Esophagus muscularis mucosa (tissue), 4 donors: ENCODE measurements around the gene LRRN1. TPM values are rescaled to one million over a fixed set of nuclear protein-coding genes. Genes with fewer than 3 reads are reported as not detected.

Experiments used
- DNase-seq: peaks from one replicate; pipeline ENCODE4 v3.0.0-alpha.2; 2017; ENCODE audit errors: extremely low spot score
- H3K27ac ChIP-seq, 4 donors: fragments of 200-600 bp; sonication (generic); replicated peaks in 1 of 4; 1 replicate in 3 of 4; 2 replicates in 1 of 4; pipeline ENCODE4 v1.5.1; 2016 to 2019; ENCODE audit warnings: mild to moderate bottlenecking in 1 of 4
- H3K27me3 ChIP-seq, 4 donors: fragments of 200-600 bp; sonication (generic); one replicate each; pipeline versions ENCODE4 v1.5.1 to v1.6.0; 2016 to 2019
- H3K36me3 ChIP-seq, 4 donors: fragments of 200-600 bp; sonication (generic); one replicate each; pipeline ENCODE4 v1.5.1; 2016 to 2019
- H3K4me1 ChIP-seq, 4 donors: fragments of 200-600 bp; sonication (generic); one replicate each; pipeline ENCODE4 v1.5.1; 2016 to 2019
- H3K4me3 ChIP-seq, 4 donors: fragments of 200-600 bp; sonication (generic); 1 replicate in 2 of 4; 2 replicates in 2 of 4; pipeline ENCODE4 v1.5.1; 2016 to 2019; ENCODE audit warnings: mild to moderate bottlenecking in 4 of 4, moderate library complexity in 1 of 4
- H3K9me3 ChIP-seq, 4 donors: fragments of 200-600 bp; sonication (generic); 1 replicate in 3 of 4; 2 replicates in 1 of 4; pipeline ENCODE4 v1.5.1; 2016 to 2019
- EP300 ChIP-seq: sonication (generic); formaldehyde crosslinking; IDR thresholded peaks from one replicate; pipeline ENCODE4 v1.6.1; 2017; ENCODE audit warnings: antibody characterized with exemption
- POLR2A ChIP-seq: fragments of 450-650 bp; IDR thresholded peaks from one replicate; pipeline ENCODE4 v1.6.1; 2017; ENCODE audit warnings: antibody characterized with exemption, moderate library complexity, mild to moderate bottlenecking, low read depth
- POLR2AphosphoS5 ChIP-seq, 2 donors: sonication (generic); formaldehyde crosslinking; IDR thresholded peaks; one replicate each; pipeline ENCODE4 v1.6.1; 2017; ENCODE audit warnings: antibody characterized with exemption in 2 of 2
- WGBS: methylation state at CpG from one replicate; pipeline ENCODE4 v1.1.5; 2018; 5-methylcytosine and 5-hydroxymethylcytosine counted together
- intact Hi-C: fragments of 100-400 bp; cut with DNase I; formaldehyde crosslinking; loops from one replicate; pipeline ENCODE4 v1.15.1; 2023
- total RNA-seq, 4 donors: library from RNA; depleted of rRNA; stranded (reverse); fragments of >200 nt; gene quantifications; one replicate each; pipeline versions ENCODE4 v1.1.0 to v1.2.1, GENCODE V29; 2016
- TF ChIP-seq, protein P1 (sequence below), 3 experiments: fragments of 200-600 bp in 2 of 3; fragments of 450-650 bp in 1 of 3; sonication (generic) in 2 of 3; IDR thresholded peaks; one replicate each; pipeline ENCODE4 v1.5.1; 2017 to 2019; ENCODE audit warnings: antibody characterized with exemption in 3 of 3, mild to moderate bottlenecking in 2 of 3, moderate library complexity in 1 of 3

The LRRN1 gene
- total RNA-seq, 4 donors from 2014 or later: 0.83 to 4.6 (median 2.7) TPM

DNA sequence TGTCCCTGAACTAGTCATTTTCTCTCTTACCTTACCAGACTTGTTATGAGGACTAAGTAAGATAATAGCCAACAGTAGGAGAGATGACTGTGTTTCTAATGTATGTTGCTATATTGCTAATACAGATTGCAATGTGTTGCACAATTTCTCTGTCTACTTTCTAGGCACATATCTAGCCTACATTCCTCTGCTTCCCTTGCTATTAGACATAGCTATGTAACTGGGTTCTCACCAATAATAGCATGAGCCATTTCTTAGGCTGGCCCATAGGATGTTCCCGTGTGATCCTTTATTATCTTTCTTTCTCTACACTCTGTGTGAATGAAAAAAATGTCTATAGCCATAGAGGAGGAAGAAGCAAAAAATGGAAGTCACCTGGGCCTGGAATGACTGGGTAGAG is 6.8 kb upstream of the LRRN1 start:
- intact Hi-C loops: no loop called here
- Histone ChIP-seq H3K36me3 (no peaks in the 10 kb centered on the region), H3K4me1 (no peaks in the 10 kb centered on the region), H3K4me3 (no peak overlapping the region), H3K9me3 (no peaks in the 10 kb centered on the region), H3K27ac (no peak overlapping the region), H3K27me3 (no peaks in the 10 kb centered on the region)
- 88% methylated on average over 1 of the region's 1 CpG for WGBS
- TF ChIP-seq POLR2AphosphoS5 (IDR thresholded peaks at IDR 0.05): no peak
- TF ChIP-seq, protein P1, sequence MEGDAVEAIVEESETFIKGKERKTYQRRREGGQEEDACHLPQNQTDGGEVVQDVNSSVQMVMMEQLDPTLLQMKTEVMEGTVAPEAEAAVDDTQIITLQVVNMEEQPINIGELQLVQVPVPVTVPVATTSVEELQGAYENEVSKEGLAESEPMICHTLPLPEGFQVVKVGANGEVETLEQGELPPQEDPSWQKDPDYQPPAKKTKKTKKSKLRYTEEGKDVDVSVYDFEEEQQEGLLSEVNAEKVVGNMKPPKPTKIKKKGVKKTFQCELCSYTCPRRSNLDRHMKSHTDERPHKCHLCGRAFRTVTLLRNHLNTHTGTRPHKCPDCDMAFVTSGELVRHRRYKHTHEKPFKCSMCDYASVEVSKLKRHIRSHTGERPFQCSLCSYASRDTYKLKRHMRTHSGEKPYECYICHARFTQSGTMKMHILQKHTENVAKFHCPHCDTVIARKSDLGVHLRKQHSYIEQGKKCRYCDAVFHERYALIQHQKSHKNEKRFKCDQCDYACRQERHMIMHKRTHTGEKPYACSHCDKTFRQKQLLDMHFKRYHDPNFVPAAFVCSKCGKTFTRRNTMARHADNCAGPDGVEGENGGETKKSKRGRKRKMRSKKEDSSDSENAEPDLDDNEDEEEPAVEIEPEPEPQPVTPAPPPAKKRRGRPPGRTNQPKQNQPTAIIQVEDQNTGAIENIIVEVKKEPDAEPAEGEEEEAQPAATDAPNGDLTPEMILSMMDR (IDR thresholded peaks at IDR 0.05): no peak
- TF ChIP-seq EP300: no peak
- TF ChIP-seq POLR2A: no peak
- DNase-seq: no peak

- intact Hi-C loops: no loop called here
- Histone ChIP-seq H3K36me3 (no peaks in the 10 kb centered on the region), H3K27ac (peak overlapping the region in 2 of 4 donors; percentile 36 to 57), H3K4me3 (peak overlapping the region; percentile 58 to 66 (median 64)), H3K27me3 (peaks cover 0 to 23% (median 0%) of the 10 kb centered on the region in 4 donors), H3K4me1 (peaks cover 19 to 40% (median 31%) of the 10 kb centered on the region in 4 donors), H3K9me3 (no peaks in the 10 kb centered on the region)
- TF ChIP-seq, protein P1 (IDR thresholded peaks at IDR 0.05): no peak
- TF ChIP-seq POLR2AphosphoS5 (IDR thresholded peaks at IDR 0.05) (no peak), EP300 (no peak), POLR2A (no peak)
- DNase-seq: no peak
- 2% methylated on average over 36 of the region's 37 CpGs for WGBS
These were observed 559 bp upstream of the LRRN1 start for GRCh38 chr3:3798631-3799113.

DNA sequence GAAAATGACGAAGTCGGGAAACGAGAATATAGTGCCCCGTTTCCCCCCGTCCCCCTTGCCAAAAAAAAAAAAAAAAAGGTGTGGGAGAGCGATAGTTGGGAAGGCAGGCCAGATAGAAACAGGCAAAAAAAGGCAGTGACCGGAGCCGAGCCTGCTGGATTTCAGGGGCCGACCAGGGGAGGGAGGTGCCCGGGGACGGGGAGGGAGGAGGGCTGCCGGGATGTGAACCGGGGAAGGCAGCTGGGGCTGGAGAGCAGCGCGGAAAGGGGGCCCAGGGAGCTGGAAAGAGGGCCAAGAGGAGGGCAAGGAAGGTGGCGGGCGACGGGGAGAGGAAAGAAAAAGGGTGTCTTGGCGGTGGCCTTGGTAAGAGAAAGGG is 837 bp downstream of the LRRN1 start:
- 2% methylated on average over 19 of the region's 19 CpGs for WGBS
- peaks cover 19 to 40% (median 31%) of the 10 kb centered on the region in 4 donors for H3K4me1 ChIP-seq
- peaks cover 0 to 23% (median 0%) of the 10 kb centered on the region in 4 donors for H3K27me3 ChIP-seq
- no peaks in the 10 kb centered on the region for H3K36me3 ChIP-seq
- TF ChIP-seq POLR2A (no peak), POLR2AphosphoS5 (IDR thresholded peaks at IDR 0.05) (no peak), EP300 (no peak)
- TF ChIP-seq, protein P1 (IDR thresholded peaks at IDR 0.05): no peak
- H3K27ac ChIP-seq: peak overlapping the region in 1 of 4 donors; percentile 57
- H3K9me3 ChIP-seq: no peaks in the 10 kb centered on the region
- intact Hi-C loops: no loop called here
- no peak for DNase-seq
- peak overlapping the region; percentile 58 to 66 (median 64) for H3K4me3 ChIP-seq

DNA sequence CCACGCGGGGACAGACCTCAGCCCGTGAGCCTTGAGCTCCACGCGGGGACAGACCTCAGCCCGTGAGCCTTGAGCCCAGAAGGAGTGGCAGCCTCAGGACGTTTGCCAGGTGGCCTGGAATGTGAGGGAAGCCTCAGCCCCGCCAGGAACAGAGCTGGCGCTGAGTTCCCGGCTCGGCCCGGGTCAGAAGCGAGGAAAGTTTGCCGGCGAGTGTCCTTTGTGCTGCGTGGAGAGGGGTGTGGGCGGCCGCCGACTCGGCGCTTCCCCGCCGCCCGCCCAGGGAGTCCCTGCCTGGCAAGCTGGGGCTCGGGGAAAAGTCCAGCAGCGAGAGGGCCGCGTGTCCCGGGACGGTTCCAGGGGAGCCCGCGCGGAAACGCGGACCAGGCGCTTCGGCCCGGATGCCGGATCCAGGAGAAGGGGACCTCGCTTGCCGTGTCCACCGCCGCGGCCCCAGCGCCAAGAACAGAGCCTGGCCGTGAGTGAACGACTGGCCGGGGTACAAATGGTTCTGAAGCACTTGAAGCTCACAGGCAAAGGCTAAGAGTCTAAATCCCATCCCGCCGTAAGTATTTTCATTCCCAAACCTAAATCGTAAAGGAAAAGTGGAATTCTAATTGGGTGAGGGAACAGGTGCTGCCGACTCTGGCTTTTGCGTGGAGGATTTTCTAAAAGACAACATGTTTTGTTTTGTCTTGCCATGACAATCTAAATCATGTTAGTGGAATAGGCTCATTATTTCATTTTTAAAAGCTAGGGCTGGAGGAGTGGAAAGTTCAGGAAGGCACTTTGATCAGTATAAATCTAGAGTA is 1.7 kb downstream of the LRRN1 start:
- Histone ChIP-seq H3K27me3 (peaks cover 0 to 23% (median 0%) of the 10 kb centered on the region in 4 donors), H3K36me3 (no peaks in the 10 kb centered on the region), H3K27ac (no peak overlapping the region), H3K9me3 (no peaks in the 10 kb centered on the region), H3K4me3 (peak overlapping the region; percentile 58 to 66 (median 64)), H3K4me1 (peaks cover 19 to 40% (median 31%) of the 10 kb centered on the region in 4 donors)
- DNase-seq: no peak
- intact Hi-C loops: no loop called here
- no peak for TF ChIP-seq POLR2A
- no peak for TF ChIP-seq EP300
- TF ChIP-seq POLR2AphosphoS5 (IDR thresholded peaks at IDR 0.05): no peak
- TF ChIP-seq, protein P1 (IDR thresholded peaks at IDR 0.05): no peak
- WGBS: 7% methylated on average over 25 of the region's 53 CpGs
